GM18868 (cell line): Measurements from ENCODE around the gene ECPAS.
"Not testable (repeated sequence)": the region's sequence is repeated elsewhere in the genome, so short reads cannot be mapped to it uniquely, and the experiment has no call there.

Experiments
- ATAC-seq: cut with Tn5 transposase; IDR thresholded peaks from one replicate; pipeline ENCODE4 v1.9.1; 2021; ENCODE audit warnings: mild to moderate bottlenecking, moderate library complexity; ENCODE audit not compliant: unreplicated experiment

ECPAS gene

GRCh38 chr9:111429175-111429574 is 55.0 kb downstream of the ECPAS start:
- ATAC-seq, result no peak

- ATAC-seq, result no peak
Observed at GRCh38 chr9:111427186-111427585, 57.0 kb downstream of the ECPAS start.

GRCh38 chr9:111423389-111423788 is 60.8 kb downstream of the ECPAS start:
- no peak for ATAC-seq

GRCh38 chr9:111414406-111414805 is 69.8 kb downstream of the ECPAS start:
- ATAC-seq, result no peak

GRCh38 chr9:111413996-111414395 is 70.2 kb downstream of the ECPAS start:
- no peak for ATAC-seq

- ATAC-seq, result no peak
Observed at GRCh38 chr9:111412280-111412679, 71.9 kb downstream of the ECPAS start.

- ATAC-seq, result no peak
Observed at GRCh38 chr9:111411266-111411665, 72.9 kb downstream of the ECPAS start.

GRCh38 chr9:111407813-111408212 is 76.4 kb downstream of the ECPAS start:
- no peak for ATAC-seq

- no peak for ATAC-seq
Observed at GRCh38 chr9:111405701-111406100, 78.5 kb downstream of the ECPAS start.

GRCh38 chr9:111401486-111401885 is 82.7 kb downstream of the ECPAS start:
- not testable (repeated sequence) for ATAC-seq

GRCh38 chr9:111400564-111400898 is 83.7 kb downstream of the ECPAS start:
- no peak for ATAC-seq

- no peak for ATAC-seq
Observed at GRCh38 chr9:111399772-111400563, 84.2 kb downstream of the ECPAS start.

GRCh38 chr9:111399211-111399739 is 84.9 kb downstream of the ECPAS start:
- ATAC-seq, result no peak

- ATAC-seq, result no peak
Observed at GRCh38 chr9:111393971-111394370, 90.2 kb downstream of the ECPAS start.

GRCh38 chr9:111389406-111389805 is 94.8 kb downstream of the ECPAS start:
- no peak for ATAC-seq

- ATAC-seq, result no peak
Observed at GRCh38 chr9:111386386-111386785, 97.8 kb downstream of the ECPAS start.

- no peak for ATAC-seq
Observed at GRCh38 chr9:111381006-111381405, 103.2 kb downstream of the ECPAS start.

- ATAC-seq, result no peak
Observed at GRCh38 chr9:111375817-111376564, 108.2 kb downstream of the ECPAS start.

GRCh38 chr9:111375062-111375461 is 109.1 kb downstream of the ECPAS start:
- no peak for ATAC-seq

- no peak for ATAC-seq
Observed at GRCh38 chr9:111372297-111372696, 111.9 kb downstream of the ECPAS start.

- ATAC-seq, result no peak
Observed at GRCh38 chr9:111366978-111367377, 117.2 kb downstream of the ECPAS start.

- ATAC-seq, result no peak
Observed at GRCh38 chr9:111362526-111362925, 121.7 kb downstream of the ECPAS start.
